ENCODE results near the gene TDRD6. TPM values are rescaled to one million over a fixed set of nuclear protein-coding genes. Genes with fewer than 3 reads are reported as not detected.

TDRD6 gene
- total and polyA plus RNA-seq, 2 donors (not counting 3 experiments of a cell fraction or from before 2014, with no cell fraction given) = under 0.01 TPM; not detected in 1

DNA sequence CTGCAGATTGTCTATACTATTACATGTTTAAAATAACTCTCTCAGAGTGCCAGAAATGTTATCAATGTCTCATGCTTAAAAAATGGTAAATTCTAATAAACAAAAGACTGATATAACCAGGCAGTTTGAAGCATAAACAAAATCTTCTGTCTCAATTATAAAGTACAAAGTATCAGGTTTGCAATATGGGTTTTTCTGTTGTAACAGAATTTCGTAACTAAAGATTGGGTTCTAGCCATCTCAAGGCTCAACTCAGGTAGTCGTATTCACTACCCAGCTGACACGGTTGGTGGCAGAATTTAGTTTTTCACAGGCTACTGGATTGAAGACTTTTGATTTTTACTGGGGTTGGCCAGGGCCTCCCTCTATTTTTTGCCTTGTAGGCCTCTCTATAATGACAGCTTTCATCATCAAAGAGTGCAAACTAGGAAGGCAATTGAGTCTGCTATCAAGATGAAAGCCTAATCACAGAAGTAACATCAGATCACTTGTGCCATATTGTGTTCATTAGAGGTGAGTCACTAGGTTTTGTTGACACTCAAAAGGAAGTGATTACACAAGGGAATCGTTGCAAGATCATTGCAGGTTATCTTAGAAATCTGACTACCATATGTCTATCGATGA is 38.7 kb upstream of the TDRD6 start:
- no peaks in the 10 kb centered on the region for H3K36me3 ChIP-seq (ENCODE audit: control insufficient read depth in 2 of 2, extremely low read depth in 1 of 2, insufficient read depth in 2 of 2, low read length in 2 of 2)
- TF ChIP-seq POLR2AphosphoS5 (IDR thresholded peaks at IDR 0.05; ENCODE audit: insufficient read depth, low read depth, low read length) = no peak
- no peak for TF ChIP-seq POLR2A (IDR thresholded peaks at IDR 0.05; ENCODE audit: low read depth, low read length)
- peaks cover 5% of the 10 kb centered on the region for H3K4me1 ChIP-seq (ENCODE audit: control insufficient read depth, extremely low read depth, insufficient read depth, low read length)
- H3K9ac ChIP-seq (replicated peaks; ENCODE audit: extremely low read depth, insufficient read depth, low read length) = no peak overlapping the region
- no peak overlapping the region for H3K4me3 ChIP-seq (replicated peaks in 1 of 3; ENCODE audit: insufficient read depth in 1 of 3, low read depth in 1 of 3, low read length in 3 of 3)
- no peaks in the 10 kb centered on the region for H3K9me1 ChIP-seq (replicated peaks; ENCODE audit: control insufficient read depth, extremely low read depth, insufficient read depth, low read length)
- no peak overlapping the region for H3K4me2 ChIP-seq (ENCODE audit: insufficient read depth, low read length)
- FAIRE-seq = no peak
- peaks cover 4 to 9% of the 10 kb centered on the region in 2 experiments for H3K27me3 ChIP-seq (ENCODE audit: control insufficient read depth in 2 of 2, insufficient read depth in 2 of 2, low read length in 2 of 2)
- H3K79me2 ChIP-seq (ENCODE audit: control insufficient read depth, insufficient read depth, low read length) = no peaks in the 10 kb centered on the region
- H4K20me1 ChIP-seq (replicated peaks; ENCODE audit: control insufficient read depth, extremely low read depth, insufficient read depth, low read length) = no peaks in the 10 kb centered on the region
- H2AFZ ChIP-seq (ENCODE audit: low read depth, low read length) = no peak overlapping the region
- dilution Hi-C loops (cut with MboI; ENCODE audit: extremely low pct_ligation_motif_present, low sequenced_read_pairs) (no loop called here), intact Hi-C loops (cut with micrococcal nuclease) (no loop called here)
- CTCF ChIA-PET = no interaction called here
- no peak for DNase-seq (ENCODE audit: low read depth, low spot score)
- H3K9me3 ChIP-seq (replicated peaks; ENCODE audit: control insufficient read depth, insufficient read depth, low read length) = no peaks in the 10 kb centered on the region
- POLR2A ChIA-PET = no interaction called here
- BruUV-seq (replicated peaks) = no TSS peak
- no peak overlapping the region for H3K27ac ChIP-seq (ENCODE audit: insufficient read depth, low read depth, low read length)

DNA sequence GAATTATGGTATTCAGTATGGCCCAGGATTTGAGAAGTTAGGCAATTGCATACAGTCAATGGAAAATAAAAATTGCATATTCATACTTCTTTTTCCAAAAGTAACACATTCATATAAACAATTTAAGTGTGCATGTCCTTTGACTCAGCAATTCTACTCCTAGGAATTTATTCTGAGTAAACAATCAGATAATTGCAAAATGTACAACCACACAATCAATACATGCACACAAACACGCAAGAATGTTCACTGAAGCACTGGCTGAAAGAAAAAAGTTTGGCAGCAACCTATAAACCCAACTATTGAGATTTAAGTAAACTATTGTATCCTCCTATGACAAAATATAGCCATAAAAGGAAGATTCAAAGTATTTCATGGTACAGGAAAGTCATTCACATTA is 36.7 kb upstream of the TDRD6 start:
- H3K79me2 ChIP-seq (ENCODE audit: control insufficient read depth, insufficient read depth, low read length) = no peaks in the 10 kb centered on the region
- no peak overlapping the region for H2AFZ ChIP-seq (ENCODE audit: low read depth, low read length)
- dilution Hi-C loops (cut with MboI; ENCODE audit: extremely low pct_ligation_motif_present, low sequenced_read_pairs) = no loop called here
- TF ChIP-seq POLR2AphosphoS5 (IDR thresholded peaks at IDR 0.05; ENCODE audit: insufficient read depth, low read depth, low read length) = no peak
- no peaks in the 10 kb centered on the region for H4K20me1 ChIP-seq (replicated peaks; ENCODE audit: control insufficient read depth, extremely low read depth, insufficient read depth, low read length)
- DNase-seq (ENCODE audit: low read depth, low spot score) (no peak), FAIRE-seq (no peak)
- H3K36me3 ChIP-seq (ENCODE audit: control insufficient read depth in 2 of 2, extremely low read depth in 1 of 2, insufficient read depth in 2 of 2, low read length in 2 of 2) = no peaks in the 10 kb centered on the region
- no peak overlapping the region for H3K9ac ChIP-seq (replicated peaks; ENCODE audit: extremely low read depth, insufficient read depth, low read length)
- peaks cover 5% of the 10 kb centered on the region for H3K4me1 ChIP-seq (ENCODE audit: control insufficient read depth, extremely low read depth, insufficient read depth, low read length)
- no peak overlapping the region for H3K4me3 ChIP-seq (replicated peaks in 1 of 3; ENCODE audit: insufficient read depth in 1 of 3, low read depth in 1 of 3, low read length in 3 of 3)
- H3K4me2 ChIP-seq (ENCODE audit: insufficient read depth, low read length) = no peak overlapping the region
- H3K27me3 ChIP-seq (ENCODE audit: control insufficient read depth in 2 of 2, insufficient read depth in 2 of 2, low read length in 2 of 2) = peaks cover 2 to 4% of the 10 kb centered on the region in 2 experiments
- no peaks in the 10 kb centered on the region for H3K9me3 ChIP-seq (replicated peaks; ENCODE audit: control insufficient read depth, insufficient read depth, low read length)
- no TSS peak for BruUV-seq (replicated peaks)
- H3K9me1 ChIP-seq (replicated peaks; ENCODE audit: control insufficient read depth, extremely low read depth, insufficient read depth, low read length) = no peaks in the 10 kb centered on the region
- POLR2A ChIA-PET = no interaction called here
- intact Hi-C loops (cut with micrococcal nuclease) = loop anchor here (5.0 kb wide), 3 partner anchors 396 to 609 kb away; partner anchors contain the start of gene ENPP4
- no peak overlapping the region for H3K27ac ChIP-seq (ENCODE audit: insufficient read depth, low read depth, low read length)
- CTCF ChIA-PET = interaction anchor here (1.2 kb wide), 1 partner anchor 19 kb away, joined by 3 read pairs; no protein-coding TSS in a partner anchor

Data from endothelial cell of umbilical vein (primary cell).